ENCODE results near the gene ZNF784. TPM values are rescaled to one million over a fixed set of nuclear protein-coding genes. Genes with fewer than 3 reads are reported as not detected.

The ZNF784 gene
- total RNA-seq, 1 donor: 15.1 TPM

GRCh38 chr19:55605637-55606470, 18.5 kb downstream of the ZNF784 start, which contains the start of gene ZNF865:
TSS of gene ZNF865 (plus strand) at chr19:55605647. CDS start at chr19:55613619, 7,972 bp downstream.
- DNase-seq (ENCODE audit: low read depth in 2 of 3, low spot score in 2 of 3): peak; percentile 58 to 82 (median 81)

- DNase-seq (ENCODE audit: low read depth in 2 of 3, low spot score in 2 of 3): peak; percentile 95 to 98 (median 97)
These were observed 19.1 kb downstream of the ZNF784 start for GRCh38 chr19:55605207-55605636.

GRCh38 chr19:55603581-55604292, 20.6 kb downstream of the ZNF784 start:
- DNase-seq (ENCODE audit: low read depth in 2 of 3, low spot score in 2 of 3): no peak

- DNase-seq (ENCODE audit: low read depth in 2 of 3, low spot score in 2 of 3): no peak
These were observed 21.3 kb downstream of the ZNF784 start for GRCh38 chr19:55603115-55603514.

- DNase-seq (ENCODE audit: low read depth in 2 of 3, low spot score in 2 of 3): no peak
These were observed 22.0 kb downstream of the ZNF784 start for GRCh38 chr19:55602104-55603001.

- DNase-seq (ENCODE audit: low read depth in 2 of 3, low spot score in 2 of 3): no peak
These were observed 23.3 kb downstream of the ZNF784 start for GRCh38 chr19:55601084-55601483.

- no peak for DNase-seq (ENCODE audit: low read depth in 2 of 3, low spot score in 2 of 3)
These were observed 23.7 kb downstream of the ZNF784 start for GRCh38 chr19:55600662-55601028.

GRCh38 chr19:55599842-55600661, 24.3 kb downstream of the ZNF784 start, which contains the start of gene ZNF524:
TSS of gene ZNF524 (plus strand) at chr19:55600288. CDS start at chr19:55602113, 1,825 bp downstream.
- DNase-seq (ENCODE audit: low read depth in 2 of 3, low spot score in 2 of 3): peak; percentile 84 to 95 (median 94)

GRCh38 chr19:55599468-55599841, 24.9 kb downstream of the ZNF784 start, which contains the start of gene FIZ1:
TSS of gene FIZ1 (minus strand) at chr19:55599517. CDS start at chr19:55597865, 1,652 bp downstream.
- DNase-seq (ENCODE audit: low read depth in 2 of 3, low spot score in 2 of 3): peak; percentile 94 to 100 (median 99)

GRCh38 chr19:55598719-55599467, 25.5 kb downstream of the ZNF784 start:
- DNase-seq (ENCODE audit: low read depth in 2 of 3, low spot score in 2 of 3): peak; percentile 82 to 97 (median 95)

- no peak for DNase-seq (ENCODE audit: low read depth in 2 of 3, low spot score in 2 of 3)
These were observed 26.3 kb downstream of the ZNF784 start for GRCh38 chr19:55598034-55598433.

GRCh38 chr19:55597501-55597921, 26.9 kb downstream of the ZNF784 start:
- no peak for DNase-seq (ENCODE audit: low read depth in 2 of 3, low spot score in 2 of 3)

GRCh38 chr19:55596304-55596703, 28.1 kb downstream of the ZNF784 start:
- no peak for DNase-seq (ENCODE audit: low read depth in 2 of 3, low spot score in 2 of 3)

- no peak for DNase-seq (ENCODE audit: low read depth in 2 of 3, low spot score in 2 of 3)
These were observed 29.3 kb downstream of the ZNF784 start for GRCh38 chr19:55594996-55595545.

GRCh38 chr19:55593096-55593772, 31.1 kb downstream of the ZNF784 start:
- no peak for DNase-seq (ENCODE audit: low read depth in 2 of 3, low spot score in 2 of 3)

GRCh38 chr19:55592391-55593090, 31.8 kb downstream of the ZNF784 start:
- DNase-seq (ENCODE audit: low read depth in 2 of 3, low spot score in 2 of 3): no peak

- no peak for DNase-seq (ENCODE audit: low read depth in 2 of 3, low spot score in 2 of 3)
These were observed 32.8 kb downstream of the ZNF784 start for GRCh38 chr19:55591555-55591954.

All from hematopoietic multipotent progenitor cell (in vitro differentiated cells).